Left lung (tissue), 10 donors: Measurements from ENCODE around the gene QPRT. TPM values are rescaled to one million over a fixed set of nuclear protein-coding genes. Genes with fewer than 3 reads are reported as not detected.
"Not testable (repeated sequence)": the region's sequence is repeated elsewhere in the genome, so short reads cannot be mapped to it uniquely, and the experiment has no call there.

Experiments used
- ATAC-seq: fragments of 200-7000 bp; cut with Tn5 transposase; one replicate; pipeline ENCODE4 v1.9.1; 2020; ENCODE audit warnings: moderate library complexity
- DNase-seq, 4 donors: peaks; one replicate each; pipeline ENCODE4 v3.0.0-alpha.2; 2013 to 2020
- H3K27ac ChIP-seq, 2 donors: fragments of 200-600 bp; sonication (generic) in 1 of 2; one replicate each; pipeline versions ENCODE4 v1.5.0 to v1.8.0; 2020 to 2021
- H3K27me3 ChIP-seq, 2 donors: fragments of 200-600 bp; sonication (generic) in 1 of 2; one replicate each; pipeline versions ENCODE4 v1.5.0 to v1.8.0; 2020 to 2021
- H3K36me3 ChIP-seq, 2 donors: fragments of 200-600 bp; sonication (generic) in 1 of 2; one replicate each; pipeline versions ENCODE4 v1.5.0 to v1.8.0; 2020 to 2021
- H3K4me1 ChIP-seq, 2 donors: fragments of 200-600 bp; one replicate each; pipeline ENCODE4 v1.8.0; 2021
- H3K4me3 ChIP-seq, 2 donors: fragments of 200-600 bp; sonication (generic) in 1 of 2; one replicate each; pipeline versions ENCODE4 v1.5.0 to v1.8.0; 2020 to 2021; ENCODE audit warnings: mild to moderate bottlenecking in 1 of 2
- H3K9me3 ChIP-seq, 2 donors: fragments of 200-600 bp; sonication (generic) in 1 of 2; one replicate each; pipeline versions ENCODE4 v1.5.0 to v1.8.0; 2020 to 2021
- intact Hi-C, 2 donors: fragments of 100-400 bp; cut with DNase I; formaldehyde crosslinking; loops; one replicate each; pipeline versions ENCODE4 v1.11.2 to v1.14.2; 2022
- polyA plus RNA-seq, 6 donors: library from polyadenylated mRNA; unstranded; fragments of 120-200 nt; gene quantifications; one replicate each; pipeline ENCODE4 v1.2.1, GENCODE V29; 2013; ENCODE audit not compliant: insufficient read length in 6 of 6
- total RNA-seq, 2 donors: library from RNA; stranded (reverse); fragmentation: NEBNext Ultra II Directional; extraction: Animal tissue kit (Norgen Biotek cat#: 25700); gene quantifications; one replicate each; pipeline ENCODE4 v1.2.1, GENCODE V29; 2021
- TF ChIP-seq, protein P1 (sequence below), 2 donors: fragments of 200-600 bp; sonication (generic) in 1 of 2; IDR thresholded peaks; one replicate each; pipeline versions ENCODE4 v1.5.0 to v1.8.0; 2021; ENCODE audit warnings: antibody characterized with exemption in 2 of 2
- donor health status: DM: no; HTN: yes; CAD: no.
- donor health status: DM: no; HTN: no; CAD: no.

Gene QPRT
- total and polyA plus RNA-seq, 8 donors = 21.9 to 58.8 (median 52.1) TPM

DNA sequence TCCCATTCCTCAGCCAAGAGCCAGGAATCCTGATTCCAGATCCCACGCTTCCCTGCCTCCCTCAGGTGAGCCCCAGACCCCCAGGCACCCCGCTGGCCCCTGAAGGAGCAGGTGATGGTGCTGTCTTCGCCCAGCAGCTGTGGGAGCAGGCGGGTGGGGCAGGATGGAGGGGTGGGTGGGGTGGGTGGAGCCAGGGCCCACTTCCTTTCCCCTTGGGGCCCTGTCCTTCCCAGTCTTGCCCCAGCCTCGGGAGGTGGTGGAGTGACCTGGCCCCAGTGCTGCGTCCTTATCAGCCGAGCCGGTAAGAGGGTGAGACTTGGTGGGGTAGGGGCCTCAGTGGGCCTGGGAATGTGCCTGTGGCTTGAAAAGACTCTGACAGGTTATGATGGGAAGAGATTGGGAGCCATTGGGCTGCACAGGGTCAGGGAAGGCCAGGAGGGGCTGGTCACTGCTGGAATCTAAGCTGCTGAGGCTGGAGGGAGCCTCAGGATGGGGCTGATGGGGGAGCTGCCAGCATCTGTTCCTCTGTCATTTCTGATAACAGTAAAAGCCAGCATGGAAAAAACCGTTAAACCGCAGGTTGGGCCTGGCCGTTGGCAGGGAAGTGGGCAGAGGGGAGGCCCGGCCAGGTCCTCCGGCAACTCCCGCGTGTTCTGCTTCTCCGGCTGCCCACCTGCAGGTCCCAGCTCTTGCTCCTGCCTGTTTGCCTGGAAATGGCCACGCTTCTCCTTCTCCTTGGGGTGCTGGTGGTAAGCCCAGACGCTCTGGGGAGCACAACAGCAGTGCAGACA, 15.8 kb upstream of the QPRT start, which contains the start of gene SPN:
Gene SPN, plus strand, starts transcription at position 232 of the 791 bp plus-strand sequence. Its CDS starts 482 bp downstream, at position 714.
- ATAC-seq = peak; percentile 12
- Histone ChIP-seq H3K36me3 (no peaks in the 10 kb centered on the region), H3K9me3 (no peaks in the 10 kb centered on the region), H3K4me1 (peaks cover 0 to 54% of the 10 kb centered on the region in 2 donors), H3K27me3 (no peaks in the 10 kb centered on the region), H3K27ac (peak within 1 kb of the TSS in 1 of 2 donors; percentile 73), H3K4me3 (peak within 1 kb of the TSS in 1 of 2 donors; percentile 44)
- TF ChIP-seq, protein P1, sequence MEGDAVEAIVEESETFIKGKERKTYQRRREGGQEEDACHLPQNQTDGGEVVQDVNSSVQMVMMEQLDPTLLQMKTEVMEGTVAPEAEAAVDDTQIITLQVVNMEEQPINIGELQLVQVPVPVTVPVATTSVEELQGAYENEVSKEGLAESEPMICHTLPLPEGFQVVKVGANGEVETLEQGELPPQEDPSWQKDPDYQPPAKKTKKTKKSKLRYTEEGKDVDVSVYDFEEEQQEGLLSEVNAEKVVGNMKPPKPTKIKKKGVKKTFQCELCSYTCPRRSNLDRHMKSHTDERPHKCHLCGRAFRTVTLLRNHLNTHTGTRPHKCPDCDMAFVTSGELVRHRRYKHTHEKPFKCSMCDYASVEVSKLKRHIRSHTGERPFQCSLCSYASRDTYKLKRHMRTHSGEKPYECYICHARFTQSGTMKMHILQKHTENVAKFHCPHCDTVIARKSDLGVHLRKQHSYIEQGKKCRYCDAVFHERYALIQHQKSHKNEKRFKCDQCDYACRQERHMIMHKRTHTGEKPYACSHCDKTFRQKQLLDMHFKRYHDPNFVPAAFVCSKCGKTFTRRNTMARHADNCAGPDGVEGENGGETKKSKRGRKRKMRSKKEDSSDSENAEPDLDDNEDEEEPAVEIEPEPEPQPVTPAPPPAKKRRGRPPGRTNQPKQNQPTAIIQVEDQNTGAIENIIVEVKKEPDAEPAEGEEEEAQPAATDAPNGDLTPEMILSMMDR (IDR thresholded peaks at IDR 0.05) = no peak
- intact Hi-C loops = no loop called here
- DNase-seq = no peak

DNA sequence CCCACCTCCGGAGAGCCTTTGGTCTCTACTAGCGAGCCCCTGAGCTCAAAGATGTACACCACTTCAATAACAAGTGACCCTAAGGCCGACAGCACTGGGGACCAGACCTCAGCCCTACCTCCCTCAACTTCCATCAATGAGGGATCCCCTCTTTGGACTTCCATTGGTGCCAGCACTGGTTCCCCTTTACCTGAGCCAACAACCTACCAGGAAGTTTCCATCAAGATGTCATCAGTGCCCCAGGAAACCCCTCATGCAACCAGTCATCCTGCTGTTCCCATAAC, 15.2 kb upstream of the QPRT start:
- intact Hi-C loops = no loop called here
- peak overlapping the region in 1 of 2 donors; percentile 73 for H3K27ac ChIP-seq
- TF ChIP-seq, protein P1 (IDR thresholded peaks at IDR 0.05) = no peak
- peak overlapping the region in 1 of 2 donors; percentile 44 for H3K4me3 ChIP-seq
- ATAC-seq = no peak
- no peak for DNase-seq
- H3K36me3 ChIP-seq = no peaks in the 10 kb centered on the region
- H3K9me3 ChIP-seq = no peaks in the 10 kb centered on the region
- H3K4me1 ChIP-seq = peaks cover 0 to 54% of the 10 kb centered on the region in 2 donors
- H3K27me3 ChIP-seq = no peaks in the 10 kb centered on the region

DNA sequence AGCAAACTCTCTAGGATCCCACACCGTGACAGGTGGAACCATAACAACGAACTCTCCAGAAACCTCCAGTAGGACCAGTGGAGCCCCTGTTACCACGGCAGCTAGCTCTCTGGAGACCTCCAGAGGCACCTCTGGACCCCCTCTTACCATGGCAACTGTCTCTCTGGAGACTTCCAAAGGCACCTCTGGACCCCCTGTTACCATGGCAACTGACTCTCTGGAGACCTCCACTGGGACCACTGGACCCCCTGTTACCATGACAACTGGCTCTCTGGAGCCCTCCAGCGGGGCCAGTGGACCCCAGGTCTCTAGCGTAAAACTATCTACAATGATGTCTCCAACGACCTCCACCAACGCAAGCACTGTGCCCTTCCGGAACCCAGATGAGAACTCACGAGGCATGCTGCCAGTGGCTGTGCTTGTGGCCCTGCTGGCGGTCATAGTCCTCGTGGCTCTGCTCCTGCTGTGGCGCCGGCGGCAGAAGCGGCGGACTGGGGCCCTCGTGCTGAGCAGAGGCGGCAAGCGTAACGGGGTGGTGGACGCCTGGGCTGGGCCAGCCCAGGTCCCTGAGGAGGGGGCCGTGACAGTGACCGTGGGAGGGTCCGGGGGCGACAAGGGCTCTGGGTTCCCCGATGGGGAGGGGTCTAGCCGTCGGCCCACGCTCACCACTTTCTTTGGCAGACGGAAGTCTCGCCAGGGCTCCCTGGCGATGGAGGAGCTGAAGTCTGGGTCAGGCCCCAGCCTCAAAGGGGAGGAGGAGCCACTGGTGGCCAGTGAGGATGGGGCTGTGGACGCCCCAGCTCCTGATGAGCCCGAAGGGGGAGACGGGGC, 14.7 kb upstream of the QPRT start:
- TF ChIP-seq, protein P1 (IDR thresholded peaks at IDR 0.05) = no peak
- Histone ChIP-seq H3K4me3 (peak overlapping the region in 1 of 2 donors; percentile 44), H3K27me3 (no peaks in the 10 kb centered on the region), H3K4me1 (peaks cover 0 to 54% of the 10 kb centered on the region in 2 donors), H3K9me3 (no peaks in the 10 kb centered on the region), H3K27ac (peak overlapping the region in 1 of 2 donors; percentile 73), H3K36me3 (no peaks in the 10 kb centered on the region)
- intact Hi-C loops = no loop called here
- ATAC-seq (peak; percentile 5), DNase-seq (peak in 2 of 4 donors; percentile 68 to 91)

DNA sequence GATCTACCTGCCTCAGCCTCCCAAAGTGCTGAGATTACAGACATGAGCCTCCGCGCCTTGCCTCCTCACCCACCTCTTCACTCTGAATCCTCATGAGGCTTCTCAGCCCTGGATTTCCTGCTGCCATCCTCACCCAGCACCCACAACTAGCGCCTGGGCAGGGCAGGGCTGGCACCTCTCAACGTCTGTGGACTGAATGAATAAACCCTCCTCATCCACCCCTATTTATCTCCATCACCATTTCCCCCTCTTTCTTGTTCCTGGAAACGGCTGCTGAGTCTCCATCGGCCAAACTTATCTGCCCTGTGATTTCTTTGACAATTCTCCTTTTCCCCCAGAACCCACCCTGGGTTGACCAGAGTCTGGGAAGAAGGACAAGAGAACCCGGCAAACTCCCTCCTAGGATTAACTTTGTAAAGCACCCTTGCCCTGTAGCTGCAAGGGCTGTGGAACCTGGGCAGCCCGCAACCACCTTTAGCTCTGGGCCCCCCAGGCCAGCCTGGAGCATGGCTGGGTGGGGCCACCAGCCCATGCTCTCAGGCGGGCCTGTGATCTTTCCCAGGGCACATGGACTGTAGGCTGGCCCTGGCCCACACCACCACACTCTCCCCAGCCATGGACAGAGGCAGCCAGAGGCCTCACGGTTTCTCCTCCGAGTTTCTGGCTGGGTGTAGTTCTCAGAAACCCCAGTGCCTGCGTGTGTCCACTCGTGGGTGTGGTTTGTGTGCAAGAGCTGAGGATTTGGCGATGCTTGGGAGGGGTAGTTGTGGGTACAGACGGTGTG, 13.5 kb upstream of the QPRT start:
- Histone ChIP-seq H3K27me3 (no peaks in the 10 kb centered on the region), H3K9me3 (no peaks in the 10 kb centered on the region), H3K4me1 (peaks cover 0 to 54% of the 10 kb centered on the region in 2 donors), H3K36me3 (no peaks in the 10 kb centered on the region), H3K27ac (peak overlapping the region in 1 of 2 donors; percentile 73), H3K4me3 (peak overlapping the region in 1 of 2 donors; percentile 44)
- no peak for DNase-seq
- TF ChIP-seq, protein P1 (IDR thresholded peaks at IDR 0.05) = no peak
- ATAC-seq = no peak
- intact Hi-C loops = no loop called here

DNA sequence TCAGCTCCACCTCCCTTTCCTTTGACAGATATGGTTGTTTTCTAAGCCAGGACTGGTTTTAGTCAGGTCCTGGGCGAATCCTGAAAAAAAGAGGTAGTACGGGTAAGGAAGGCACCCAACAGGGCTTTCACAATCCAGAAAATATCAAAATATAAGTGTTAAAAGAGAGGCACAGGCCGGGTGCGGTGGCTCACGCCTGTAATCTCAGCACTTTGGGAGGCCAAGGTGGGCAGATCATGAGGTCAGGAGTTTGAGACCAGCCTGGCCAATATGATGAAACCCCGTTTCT, 11.7 kb upstream of the QPRT start:
- H3K27me3 ChIP-seq, ATAC-seq, intact Hi-C loops, H3K36me3 ChIP-seq, H3K9me3 ChIP-seq, DNase-seq: not testable (repeated sequence)
- peaks cover 0 to 54% of the 10 kb centered on the region in 2 donors for H3K4me1 ChIP-seq
- peak overlapping the region in 1 of 2 donors; percentile 60 for H3K27ac ChIP-seq
- H3K4me3 ChIP-seq = peak overlapping the region in 1 of 2 donors; percentile 44
